Panc1 (cell line): ENCODE measurements around the gene PGPEP1. TPM values are rescaled to one million over a fixed set of nuclear protein-coding genes. Genes with fewer than 3 reads are reported as not detected.

Source experiments
- ATAC-seq: fragments of 200-7000 bp; cut with Tn5 transposase; 2 replicates; pipeline ENCODE4 v1.9.1; 2020; ENCODE audit warnings: mild to moderate bottlenecking, moderate library complexity
- BruUV-seq: library from RNA; stranded (reverse); fragments of 400-500 nt; replicated peaks from 2 replicates; lab custom pipeline; 2021; lab: Mats Ljungman, UMichigan
- CTCF ChIA-PET: fragments of 300-600 bp; sonication (Branson Sonifier 250); formaldehyde crosslinking; loops from one replicate; lab custom pipeline; 2022; ENCODE audit warnings: antibody characterized with exemption; lab: Charles Lee
- POLR2A ChIA-PET: fragments of 300-600 bp; sonication (Branson Sonifier 250); formaldehyde crosslinking; loops from one replicate; lab custom pipeline; 2022; ENCODE audit warnings: antibody characterized with exemption; lab: Charles Lee
- DNase-seq: peaks from one replicate; pipeline ENCODE4 v3.0.0-alpha.2; 2010; ENCODE audit warnings: low read depth, low spot score
- H3K27ac ChIP-seq: 2 replicates; pipeline ENCODE4 v1.5.1; 2011; ENCODE audit warnings: mild to moderate bottlenecking, low read length, inconsistent platforms
- H3K27me3 ChIP-seq: fragments of 200-500 bp; sonication (Bioruptor generic); 2 replicates; pipeline ENCODE4 v1.6.0; 2014; ENCODE audit warnings: low read length, inconsistent platforms; ENCODE audit not compliant: control insufficient read depth, insufficient read depth
- H3K36me3 ChIP-seq: fragments of 200-500 bp; sonication (Bioruptor generic); 2 replicates; pipeline ENCODE4 v1.5.1; 2014; ENCODE audit warnings: inconsistent platforms, mild to moderate bottlenecking, low read length, moderate library complexity; ENCODE audit not compliant: control insufficient read depth, insufficient read depth
- H3K4me1 ChIP-seq: 2 replicates; pipeline ENCODE4 v1.5.1; 2011; ENCODE audit warnings: inconsistent platforms, mild to moderate bottlenecking, low read length, moderate library complexity; ENCODE audit not compliant: control insufficient read depth, insufficient read depth
- H3K4me3 ChIP-seq, 2 experiments: 2 replicates each; pipeline ENCODE4 v1.5.1; 2011 to 2012; ENCODE audit warnings: low read depth in 2 of 2, low read length in 2 of 2, mild to moderate bottlenecking in 2 of 2, inconsistent platforms in 1 of 2, moderate library complexity in 1 of 2
- H3K9me3 ChIP-seq: fragments of 200-500 bp; sonication (Bioruptor generic); 2 replicates; pipeline ENCODE4 v1.5.1; 2014; ENCODE audit warnings: low read depth, mild to moderate bottlenecking, inconsistent platforms, low read length, moderate library complexity; ENCODE audit not compliant: control insufficient read depth, insufficient read depth
- CTCF ChIP-seq: fragments of 450-650 bp; IDR thresholded peaks from 2 replicates; pipeline ENCODE4 v1.5.1; 2017; ENCODE audit warnings: mild to moderate bottlenecking
- POLR2AphosphoS5 ChIP-seq: IDR thresholded peaks from 2 replicates; pipeline ENCODE4 v1.6.1; 2012; ENCODE audit warnings: mild to moderate bottlenecking, low read depth, low read length, moderate library complexity
- SIN3A ChIP-seq: IDR thresholded peaks from 2 replicates; pipeline ENCODE4 v1.6.1; 2012; ENCODE audit warnings: low read depth, mild to moderate bottlenecking, low read length, moderate library complexity, borderline replicate concordance; ENCODE audit not compliant: insufficient read depth
- TCF7L2 ChIP-seq: IDR thresholded peaks from 2 replicates; pipeline ENCODE4 v1.6.1; 2011; ENCODE audit warnings: mild to moderate bottlenecking, low read depth, low read length, inconsistent platforms
- in situ Hi-C: cut with HindIII; loops from 2 replicates; pipeline ENCODE4 v1.10.0; 2016; ENCODE audit warnings: low sequenced_read_pairs, low pct_unique_long_range_greater_than_20kb
- intact Hi-C: fragments of 100-400 bp; cut with micrococcal nuclease; formaldehyde crosslinking; loops from one replicate; pipeline ENCODE4 v1.10.0; 2022; ENCODE audit not compliant: unreplicated experiment
- total RNA-seq: library from RNA; stranded (reverse); gene quantifications from one replicate; pipeline ENCODE4 v1.2.1, GENCODE V29; 2021; ENCODE audit not compliant: unreplicated experiment
- TF ChIP-seq, protein P1 (sequence below), 2 experiments: IDR thresholded peaks; 2 replicates each; pipeline ENCODE4 v1.6.1; 2011 to 2012; ENCODE audit warnings: low read depth in 2 of 2, control low read depth in 1 of 2, low read length in 1 of 2, mild to moderate bottlenecking in 1 of 2, moderate library complexity in 1 of 2; ENCODE audit not compliant: insufficient read depth in 1 of 2

Gene PGPEP1
- total RNA-seq, 1 experiment from 2014 or later: 36.3 TPM

DNA sequence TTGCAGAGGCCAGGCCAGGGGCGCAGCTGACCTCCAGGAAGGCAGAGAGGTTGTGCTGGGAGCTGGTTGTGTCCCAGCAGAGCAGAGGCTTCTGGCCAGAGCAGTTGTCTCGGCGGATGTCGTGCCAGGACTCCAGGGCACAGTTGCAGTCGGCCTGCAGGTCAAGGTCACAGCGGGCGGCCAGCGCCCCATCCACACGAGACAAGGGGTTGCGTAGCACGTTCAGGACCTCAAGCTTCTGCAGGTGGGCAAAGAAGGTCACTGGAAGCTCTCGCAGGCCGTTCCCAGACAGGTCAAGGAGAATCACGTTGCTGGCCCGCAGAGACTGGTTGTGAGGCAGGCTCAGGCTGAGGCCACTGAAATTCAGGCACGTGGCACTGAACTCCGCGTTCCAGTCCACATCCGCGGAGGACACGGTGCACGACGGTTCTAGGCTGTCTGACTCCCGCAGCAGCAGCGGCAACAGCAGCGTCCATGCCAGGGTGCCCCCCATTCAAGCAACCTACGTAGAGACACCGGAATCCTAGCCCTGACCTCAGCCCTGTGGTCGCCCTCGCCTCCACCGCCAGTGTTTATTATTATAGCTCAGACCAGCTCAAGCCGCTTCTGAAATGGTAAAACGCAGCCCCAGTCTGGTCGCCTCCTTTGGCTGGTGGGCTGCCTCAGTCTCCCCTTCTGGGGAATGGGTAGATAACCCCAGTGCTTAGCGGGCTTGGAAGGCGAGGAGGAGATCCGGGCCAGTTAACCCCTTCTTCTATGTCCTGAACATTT, 56.3 kb downstream of the PGPEP1 start:
- no peaks in the 10 kb centered on the region for H3K36me3 ChIP-seq
- H3K4me1 ChIP-seq: peaks cover 3% of the 10 kb centered on the region
- intact Hi-C loops (loop anchor here (10.0 kb wide), 1 partner anchor 1092 kb away; the partner anchor contains the start of genes ABHD8, DDA1 and MRPL34), in situ Hi-C loops (no loop called here)
- ChIA-PET POLR2A (no interaction called here), CTCF (no interaction called here)
- no peak overlapping the region for H3K4me3 ChIP-seq
- H3K9me3 ChIP-seq: no peaks in the 10 kb centered on the region
- TF ChIP-seq SIN3A: no peak
- no TSS peak for BruUV-seq
- DNase-seq (no peak), ATAC-seq (no peak)
- H3K27me3 ChIP-seq: no peaks in the 10 kb centered on the region
- no peak overlapping the region for H3K27ac ChIP-seq

DNA sequence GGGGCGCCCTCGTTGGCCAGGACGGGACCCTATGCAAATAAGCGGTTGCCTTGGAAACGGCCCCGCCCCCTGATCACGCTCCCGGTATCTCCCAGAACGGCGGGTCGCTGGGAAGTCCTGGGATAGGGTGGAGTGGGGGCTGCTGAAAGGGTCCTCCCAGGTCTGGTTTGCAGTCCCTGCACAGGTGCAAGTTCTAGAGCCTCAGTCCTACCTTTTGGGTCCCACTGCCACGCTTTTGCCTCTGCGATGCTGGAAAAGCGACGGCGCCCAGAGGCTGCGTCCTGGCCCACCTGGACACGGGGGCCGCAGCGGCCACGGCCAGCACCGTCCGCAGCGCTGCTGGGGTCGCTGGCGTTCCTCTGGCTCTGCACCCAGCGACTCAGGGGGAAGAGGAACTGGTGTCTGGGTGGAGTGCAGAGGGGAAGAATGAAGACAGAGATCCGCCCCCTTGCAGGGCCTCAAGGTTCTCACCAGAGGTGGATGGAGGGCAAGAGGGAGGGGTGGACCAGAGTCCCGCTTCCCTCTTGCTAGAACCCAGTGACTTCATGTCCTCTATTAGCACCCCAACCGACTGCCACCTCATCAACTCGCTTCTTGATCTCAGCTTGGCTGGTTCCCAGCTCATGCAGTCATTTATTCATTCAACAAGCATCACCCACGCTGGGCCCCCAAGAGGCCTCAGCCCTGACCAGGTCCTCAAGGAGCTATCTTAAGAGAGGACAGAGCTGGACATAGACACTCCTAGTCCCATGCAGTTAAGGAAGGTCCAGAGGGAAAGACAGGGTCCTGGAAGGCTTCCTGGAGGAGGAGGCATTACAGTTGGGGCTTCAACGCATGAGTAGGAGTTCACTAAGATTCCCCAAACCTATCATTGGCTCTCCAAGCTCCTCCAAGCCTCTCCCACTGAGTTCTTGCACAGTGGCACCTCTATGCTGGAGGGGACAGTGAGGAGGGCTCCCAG, 57.1 kb downstream of the PGPEP1 start, which contains the start of gene LRRC25:
Gene LRRC25, minus strand, starts transcription at position 381 of the 961 bp plus-strand sequence. CDS start 659 bp downstream, outside the sequence.
- no peaks in the 10 kb centered on the region for H3K9me3 ChIP-seq
- no peaks in the 10 kb centered on the region for H3K36me3 ChIP-seq
- H3K4me1 ChIP-seq: peaks cover 6% of the 10 kb centered on the region
- no peak within 1 kb of the TSS for H3K27ac ChIP-seq
- in situ Hi-C loops (no loop called here), intact Hi-C loops (loop anchor here (10.0 kb wide), 1 partner anchor 1093 kb away; the partner anchor contains the start of genes ABHD8, DDA1 and MRPL34)
- ChIA-PET CTCF (no interaction called here), POLR2A (no interaction called here)
- H3K4me3 ChIP-seq: no peak within 1 kb of the TSS
- TF ChIP-seq, protein P1, sequence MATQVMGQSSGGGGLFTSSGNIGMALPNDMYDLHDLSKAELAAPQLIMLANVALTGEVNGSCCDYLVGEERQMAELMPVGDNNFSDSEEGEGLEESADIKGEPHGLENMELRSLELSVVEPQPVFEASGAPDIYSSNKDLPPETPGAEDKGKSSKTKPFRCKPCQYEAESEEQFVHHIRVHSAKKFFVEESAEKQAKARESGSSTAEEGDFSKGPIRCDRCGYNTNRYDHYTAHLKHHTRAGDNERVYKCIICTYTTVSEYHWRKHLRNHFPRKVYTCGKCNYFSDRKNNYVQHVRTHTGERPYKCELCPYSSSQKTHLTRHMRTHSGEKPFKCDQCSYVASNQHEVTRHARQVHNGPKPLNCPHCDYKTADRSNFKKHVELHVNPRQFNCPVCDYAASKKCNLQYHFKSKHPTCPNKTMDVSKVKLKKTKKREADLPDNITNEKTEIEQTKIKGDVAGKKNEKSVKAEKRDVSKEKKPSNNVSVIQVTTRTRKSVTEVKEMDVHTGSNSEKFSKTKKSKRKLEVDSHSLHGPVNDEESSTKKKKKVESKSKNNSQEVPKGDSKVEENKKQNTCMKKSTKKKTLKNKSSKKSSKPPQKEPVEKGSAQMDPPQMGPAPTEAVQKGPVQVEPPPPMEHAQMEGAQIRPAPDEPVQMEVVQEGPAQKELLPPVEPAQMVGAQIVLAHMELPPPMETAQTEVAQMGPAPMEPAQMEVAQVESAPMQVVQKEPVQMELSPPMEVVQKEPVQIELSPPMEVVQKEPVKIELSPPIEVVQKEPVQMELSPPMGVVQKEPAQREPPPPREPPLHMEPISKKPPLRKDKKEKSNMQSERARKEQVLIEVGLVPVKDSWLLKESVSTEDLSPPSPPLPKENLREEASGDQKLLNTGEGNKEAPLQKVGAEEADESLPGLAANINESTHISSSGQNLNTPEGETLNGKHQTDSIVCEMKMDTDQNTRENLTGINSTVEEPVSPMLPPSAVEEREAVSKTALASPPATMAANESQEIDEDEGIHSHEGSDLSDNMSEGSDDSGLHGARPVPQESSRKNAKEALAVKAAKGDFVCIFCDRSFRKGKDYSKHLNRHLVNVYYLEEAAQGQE (IDR thresholded peaks at IDR 0.05; ENCODE audit: insufficient read depth in 1 of 2, low read depth in 2 of 2, low read length in 1 of 2): no peak
- TF ChIP-seq POLR2AphosphoS5: no peak
- TF ChIP-seq CTCF: no peak
- TF ChIP-seq SIN3A: no peak
- no peak for TF ChIP-seq TCF7L2
- ATAC-seq (no peak), DNase-seq (no peak)
- H3K27me3 ChIP-seq: no peaks in the 10 kb centered on the region
- BruUV-seq: no TSS peak
